ENCODE results near the gene ELAVL1. TPM values are rescaled to one million over a fixed set of nuclear protein-coding genes. Genes with fewer than 3 reads are reported as not detected.

The ELAVL1 gene
- total and polyA plus RNA-seq, 9 of the 15 experiments (the other 6 are each of a cell fraction or from before 2014, with no cell fraction given), result 4.3 to 172 (median 69.2) TPM

DNA sequence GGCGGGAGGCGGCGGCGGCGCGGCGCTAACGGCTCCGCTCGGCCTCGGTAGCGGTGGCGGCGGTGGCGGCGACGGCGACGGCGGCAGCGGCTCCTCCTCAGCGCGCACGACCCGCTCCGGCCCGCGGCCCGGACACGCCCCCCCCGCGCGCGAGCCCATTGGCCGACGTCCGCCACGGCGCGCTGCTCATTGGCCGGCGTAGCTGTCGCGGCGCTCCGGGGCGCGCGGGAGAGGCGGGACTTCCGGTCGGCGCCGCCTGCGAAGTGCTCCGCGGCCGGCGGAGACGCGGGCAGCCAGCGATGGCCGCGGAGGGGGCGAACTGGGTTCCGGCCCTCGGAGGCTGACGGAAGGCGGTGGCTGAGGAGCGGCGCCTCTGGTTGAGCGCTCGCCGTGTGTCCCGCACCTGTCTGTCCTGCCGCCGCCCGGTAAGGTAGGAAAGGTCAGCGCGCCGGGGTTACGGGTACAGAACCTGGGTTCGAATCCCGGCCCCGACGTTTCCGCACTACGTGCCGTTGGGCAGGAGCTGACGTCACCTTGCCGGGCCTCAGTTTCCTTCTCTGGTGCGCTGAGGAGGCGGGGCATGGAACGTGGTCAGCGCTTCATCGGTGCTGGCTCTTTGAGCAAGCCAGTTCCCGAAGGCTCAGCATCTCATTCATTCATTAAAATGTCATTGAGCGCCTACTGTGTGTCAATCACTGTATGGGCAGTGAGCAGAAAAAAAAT, at the start of gene ELAVL1 (continued):
- TF ChIP-seq TAF1 (IDR thresholded peaks at IDR 0.05; ENCODE audit: control insufficient read depth, extremely low read depth, insufficient read depth, low read length, severe bottlenecking) (peak; percentile 86), ATF7 (IDR thresholded peaks at IDR 0.05) (peak; percentile 97), MTA1 (IDR thresholded peaks at IDR 0.05; ENCODE audit: borderline replicate concordance) (peak; percentile 23; the same call in 1 of the 2 replicates), BRD4 (IDR thresholded peaks at IDR 0.05) (no peak), FOXA3 (CRISPR knock-in tag; conservative IDR thresholded peaks at IDR 0.05 in 1 of 2, IDR thresholded peaks at IDR 0.05 in 1 of 2) (no peak), ZNF717 (CRISPR knock-in tag; IDR thresholded peaks at IDR 0.05) (no peak), PRPF4 (IDR thresholded peaks at IDR 0.05; ENCODE audit: insufficient read depth, low read depth, low read length, poor library complexity, severe bottlenecking) (no peak), GTF2E2 (tag; IDR thresholded peaks at IDR 0.05) (peak; percentile 64; the same call in 1 of the 2 replicates), TAF7 (tag; IDR thresholded peaks at IDR 0.05) (peak; percentile 52; the same call in 1 of the 2 replicates), GTF2A2 (tag; IDR thresholded peaks at IDR 0.05) (no peak), RBM22 (IDR thresholded peaks at IDR 0.05; ENCODE audit: low read depth, low read length, poor library complexity, severe bottlenecking) (peak; percentile 67), MYC (IDR thresholded peaks at IDR 0.05; ENCODE audit: low read depth, low read length) (0 out of 2 replicates have a peak, but pooled peaks have one; percentile 22), MYC (CRISPR knock-in tag; IDR thresholded peaks at IDR 0.05; ENCODE audit: borderline replicate concordance, low read depth) (no peak), ZNF699 (CRISPR knock-in tag; IDR thresholded peaks at IDR 0.05; ENCODE audit: insufficient replicate concordance) (no peak), ZBTB17 (CRISPR knock-in tag; IDR thresholded peaks at IDR 0.05) (peak; percentile 49; the same call in 1 of the 2 replicates), EP400 (IDR thresholded peaks at IDR 0.05) (peak; percentile 78), ELF4 (CRISPR knock-in tag; IDR thresholded peaks at IDR 0.05) (no peak), NBN (IDR thresholded peaks at IDR 0.05; ENCODE audit: low read depth) (0 out of 2 replicates have a peak, but pooled peaks have one; percentile 11), XRCC4 (IDR thresholded peaks at IDR 0.05; ENCODE audit: extremely low read depth, insufficient read depth, insufficient read length) (no peak), CBFA2T3 (IDR thresholded peaks at IDR 0.05) (no peak), STAT5A (IDR thresholded peaks at IDR 0.05; ENCODE audit: borderline replicate concordance, low read length) (no peak), SAP30 (IDR thresholded peaks at IDR 0.05; ENCODE audit: borderline replicate concordance, insufficient read depth, low read depth, low read length, poor library complexity, severe bottlenecking) (peak; percentile 91), ZC3H11A (IDR thresholded peaks at IDR 0.05; ENCODE audit: low read depth, low read length) (no peak), FOXJ3 (CRISPR knock-in tag; IDR thresholded peaks at IDR 0.05) (no peak), HMGN3 (IDR thresholded peaks at IDR 0.05; ENCODE audit: borderline replicate concordance, extremely low read depth, insufficient read length, low read depth, low read length) (peak; percentile 67)
- TF ChIP-seq, protein P1, sequence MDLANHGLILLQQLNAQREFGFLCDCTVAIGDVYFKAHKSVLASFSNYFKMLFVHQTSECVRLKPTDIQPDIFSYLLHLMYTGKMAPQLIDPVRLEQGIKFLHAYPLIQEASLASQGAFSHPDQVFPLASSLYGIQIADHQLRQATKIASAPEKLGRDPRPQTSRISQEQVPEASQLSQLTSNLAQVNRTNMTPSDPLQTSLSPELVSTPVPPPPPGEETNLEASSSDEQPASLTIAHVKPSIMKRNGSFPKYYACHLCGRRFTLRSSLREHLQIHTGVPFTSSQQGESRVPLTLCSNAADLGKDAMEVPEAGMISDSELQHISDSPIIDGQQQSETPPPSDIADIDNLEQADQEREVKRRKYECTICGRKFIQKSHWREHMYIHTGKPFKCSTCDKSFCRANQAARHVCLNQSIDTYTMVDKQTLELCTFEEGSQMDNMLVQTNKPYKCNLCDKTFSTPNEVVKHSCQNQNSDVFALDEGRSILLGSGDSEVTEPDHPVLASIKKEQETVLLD (IDR thresholded peaks at IDR 0.05), result no peak
- TF ChIP-seq, protein P2, sequence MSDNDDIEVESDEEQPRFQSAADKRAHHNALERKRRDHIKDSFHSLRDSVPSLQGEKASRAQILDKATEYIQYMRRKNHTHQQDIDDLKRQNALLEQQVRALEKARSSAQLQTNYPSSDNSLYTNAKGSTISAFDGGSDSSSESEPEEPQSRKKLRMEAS (CRISPR knock-in tag; IDR thresholded peaks at IDR 0.05), result peak; percentile 57; the same call in 1 of the 2 replicates
